ENCODE measurements around the gene CDH9. TPM values are rescaled to one million over a fixed set of nuclear protein-coding genes. Genes with fewer than 3 reads are reported as not detected.

The CDH9 gene
- total and polyA plus RNA-seq, 2 donors (not counting 1 experiment from before 2014, with no cell fraction given): not detected

DNA sequence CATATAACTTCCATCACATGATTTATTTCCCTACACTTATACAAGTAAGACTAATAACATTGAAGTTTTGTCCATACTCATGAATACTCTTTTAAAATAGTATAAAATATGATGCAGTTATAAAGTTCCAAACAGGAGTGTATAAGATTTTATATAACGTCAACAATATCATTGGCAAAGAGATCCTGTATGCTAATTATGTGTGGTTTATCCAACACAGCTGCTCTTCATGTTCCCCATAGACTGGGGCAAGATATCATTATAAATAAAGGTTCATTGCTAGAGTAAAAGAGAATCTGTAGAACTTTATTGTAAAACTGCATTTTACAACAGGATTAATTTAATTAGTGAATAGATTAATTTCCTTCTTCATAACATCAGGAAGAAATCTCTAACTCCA lies 16.9 kb downstream of the CDH9 start:
- DNase-seq: no peak
- Histone ChIP-seq H3K79me2 (ENCODE audit: control insufficient read depth, insufficient read depth, low read length) (no peaks in the 10 kb centered on the region), H3K27me3 (replicated peaks in 1 of 4; ENCODE audit: control extremely low read depth in 1 of 4, control insufficient read depth in 3 of 4, insufficient read depth in 4 of 4, low read length in 3 of 4) (no peaks in the 10 kb centered on the region), H3K9ac (ENCODE audit: low read length) (no peak overlapping the region), H3K4me2 (replicated peaks; ENCODE audit: low read depth, low read length, poor library complexity, severe bottlenecking) (no peak overlapping the region), H4K20me1 (ENCODE audit: control insufficient read depth, insufficient read depth, low read length, poor library complexity, severe bottlenecking) (no peaks in the 10 kb centered on the region), H2AFZ (ENCODE audit: insufficient read depth, low read depth, low read length, poor library complexity, severe bottlenecking) (no peak overlapping the region), H3K4me3 (ENCODE audit: control extremely low read depth in 1 of 5, extremely low read depth in 1 of 5, insufficient read depth in 1 of 5, low read depth in 2 of 5, low read length in 4 of 5) (no peak overlapping the region), H3K4me1 (ENCODE audit: control insufficient read depth in 2 of 2, insufficient read depth in 2 of 2, low read length in 2 of 2) (no peaks in the 10 kb centered on the region), H3K9me3 (ENCODE audit: control extremely low read depth in 1 of 3, control insufficient read depth in 2 of 3, insufficient read depth in 1 of 3, low read length in 2 of 3) (no peaks in the 10 kb centered on the region), H3K27ac (ENCODE audit: low read length in 2 of 2) (no peak overlapping the region), H3K36me3 (replicated peaks in 1 of 2; ENCODE audit: control extremely low read depth in 1 of 2, control insufficient read depth in 1 of 2, extremely low read depth in 1 of 2, insufficient read depth in 2 of 2, low read length in 1 of 2) (no peaks in the 10 kb centered on the region)
- Mint-ChIP-seq H3K4me1 (no peaks in the 10 kb centered on the region), H3K27me3 (no peaks in the 10 kb centered on the region), H3K4me3 (no peak overlapping the region), H3K9me3 (ENCODE audit: insufficient read depth) (no peaks in the 10 kb centered on the region), H3K27ac (no peak overlapping the region)
- no peak for TF ChIP-seq EZH2 (IDR thresholded peaks at IDR 0.05; ENCODE audit: borderline replicate concordance, insufficient read depth, low read depth, low read length, poor library complexity, severe bottlenecking)
- TF ChIP-seq, protein P1, sequence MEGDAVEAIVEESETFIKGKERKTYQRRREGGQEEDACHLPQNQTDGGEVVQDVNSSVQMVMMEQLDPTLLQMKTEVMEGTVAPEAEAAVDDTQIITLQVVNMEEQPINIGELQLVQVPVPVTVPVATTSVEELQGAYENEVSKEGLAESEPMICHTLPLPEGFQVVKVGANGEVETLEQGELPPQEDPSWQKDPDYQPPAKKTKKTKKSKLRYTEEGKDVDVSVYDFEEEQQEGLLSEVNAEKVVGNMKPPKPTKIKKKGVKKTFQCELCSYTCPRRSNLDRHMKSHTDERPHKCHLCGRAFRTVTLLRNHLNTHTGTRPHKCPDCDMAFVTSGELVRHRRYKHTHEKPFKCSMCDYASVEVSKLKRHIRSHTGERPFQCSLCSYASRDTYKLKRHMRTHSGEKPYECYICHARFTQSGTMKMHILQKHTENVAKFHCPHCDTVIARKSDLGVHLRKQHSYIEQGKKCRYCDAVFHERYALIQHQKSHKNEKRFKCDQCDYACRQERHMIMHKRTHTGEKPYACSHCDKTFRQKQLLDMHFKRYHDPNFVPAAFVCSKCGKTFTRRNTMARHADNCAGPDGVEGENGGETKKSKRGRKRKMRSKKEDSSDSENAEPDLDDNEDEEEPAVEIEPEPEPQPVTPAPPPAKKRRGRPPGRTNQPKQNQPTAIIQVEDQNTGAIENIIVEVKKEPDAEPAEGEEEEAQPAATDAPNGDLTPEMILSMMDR (IDR thresholded peaks at IDR 0.05): no peak
- POLR2A ChIA-PET: no interaction called here
- intact Hi-C loops (cut with micrococcal nuclease): no loop called here
- CTCF ChIA-PET: no interaction called here
- no peak for ATAC-seq (ENCODE audit: low read depth)
- whole genome bisulfite sequencing (ENCODE audit: insufficient coverage): no CpG with 5 or more reads among the region's 1 CpG

- H3K9me3 ChIP-seq (ENCODE audit: control extremely low read depth in 1 of 3, control insufficient read depth in 2 of 3, insufficient read depth in 1 of 3, low read length in 2 of 3): no peaks in the 10 kb centered on the region
- POLR2A ChIA-PET: no interaction called here
- no peak for TF ChIP-seq EZH2 (IDR thresholded peaks at IDR 0.05; ENCODE audit: borderline replicate concordance, insufficient read depth, low read depth, low read length, poor library complexity, severe bottlenecking)
- TF ChIP-seq, protein P1 (IDR thresholded peaks at IDR 0.05): no peak
- H3K79me2 ChIP-seq (ENCODE audit: control insufficient read depth, insufficient read depth, low read length): no peaks in the 10 kb centered on the region
- CTCF ChIA-PET: no interaction called here
- no peak overlapping the region for H3K27ac Mint-ChIP-seq
- H3K27me3 ChIP-seq (replicated peaks in 1 of 4; ENCODE audit: control extremely low read depth in 1 of 4, control insufficient read depth in 3 of 4, insufficient read depth in 4 of 4, low read length in 3 of 4): no peaks in the 10 kb centered on the region
- ATAC-seq (ENCODE audit: low read depth): no peak
- intact Hi-C loops (cut with micrococcal nuclease): no loop called here
- H3K4me2 ChIP-seq (replicated peaks; ENCODE audit: low read depth, low read length, poor library complexity, severe bottlenecking): no peak overlapping the region
- H3K36me3 ChIP-seq (replicated peaks in 1 of 2; ENCODE audit: control extremely low read depth in 1 of 2, control insufficient read depth in 1 of 2, extremely low read depth in 1 of 2, insufficient read depth in 2 of 2, low read length in 1 of 2): no peaks in the 10 kb centered on the region
- H3K9ac ChIP-seq (ENCODE audit: low read length): no peak overlapping the region
- H3K4me1 Mint-ChIP-seq: no peaks in the 10 kb centered on the region
- H2AFZ ChIP-seq (ENCODE audit: insufficient read depth, low read depth, low read length, poor library complexity, severe bottlenecking): no peak overlapping the region
- no peak overlapping the region for H3K4me3 Mint-ChIP-seq
- no peaks in the 10 kb centered on the region for H3K4me1 ChIP-seq (ENCODE audit: control insufficient read depth in 2 of 2, insufficient read depth in 2 of 2, low read length in 2 of 2)
- no peaks in the 10 kb centered on the region for H4K20me1 ChIP-seq (ENCODE audit: control insufficient read depth, insufficient read depth, low read length, poor library complexity, severe bottlenecking)
- no CpG with 5 or more reads among the region's 1 CpG for WGBS (ENCODE audit: insufficient coverage)
- H3K27me3 Mint-ChIP-seq: no peaks in the 10 kb centered on the region
- H3K27ac ChIP-seq (ENCODE audit: low read length in 2 of 2): no peak overlapping the region
- no peaks in the 10 kb centered on the region for H3K9me3 Mint-ChIP-seq (ENCODE audit: insufficient read depth)
- H3K4me3 ChIP-seq (ENCODE audit: control extremely low read depth in 1 of 5, extremely low read depth in 1 of 5, insufficient read depth in 1 of 5, low read depth in 2 of 5, low read length in 4 of 5): no peak overlapping the region
- no peak for DNase-seq
Observed at GRCh38 chr5:27020973-27021372, 17.4 kb downstream of the CDH9 start.
